ENCODE measurements around the gene BMP5.

BMP5 gene

GRCh38 chr6:55811074-55811473 lies 64.3 kb downstream of the BMP5 start:
- H3K27me3 ChIP-seq, result no peaks in the 10 kb centered on the region
- H3K36me3 ChIP-seq, result no peaks in the 10 kb centered on the region
- H3K4me3 ChIP-seq (ENCODE audit: low read depth, low read length), result no peak overlapping the region
- H3K9me3 ChIP-seq, result no peaks in the 10 kb centered on the region
- no peaks in the 10 kb centered on the region for H3K4me1 ChIP-seq
- TF ChIP-seq, protein P1, sequence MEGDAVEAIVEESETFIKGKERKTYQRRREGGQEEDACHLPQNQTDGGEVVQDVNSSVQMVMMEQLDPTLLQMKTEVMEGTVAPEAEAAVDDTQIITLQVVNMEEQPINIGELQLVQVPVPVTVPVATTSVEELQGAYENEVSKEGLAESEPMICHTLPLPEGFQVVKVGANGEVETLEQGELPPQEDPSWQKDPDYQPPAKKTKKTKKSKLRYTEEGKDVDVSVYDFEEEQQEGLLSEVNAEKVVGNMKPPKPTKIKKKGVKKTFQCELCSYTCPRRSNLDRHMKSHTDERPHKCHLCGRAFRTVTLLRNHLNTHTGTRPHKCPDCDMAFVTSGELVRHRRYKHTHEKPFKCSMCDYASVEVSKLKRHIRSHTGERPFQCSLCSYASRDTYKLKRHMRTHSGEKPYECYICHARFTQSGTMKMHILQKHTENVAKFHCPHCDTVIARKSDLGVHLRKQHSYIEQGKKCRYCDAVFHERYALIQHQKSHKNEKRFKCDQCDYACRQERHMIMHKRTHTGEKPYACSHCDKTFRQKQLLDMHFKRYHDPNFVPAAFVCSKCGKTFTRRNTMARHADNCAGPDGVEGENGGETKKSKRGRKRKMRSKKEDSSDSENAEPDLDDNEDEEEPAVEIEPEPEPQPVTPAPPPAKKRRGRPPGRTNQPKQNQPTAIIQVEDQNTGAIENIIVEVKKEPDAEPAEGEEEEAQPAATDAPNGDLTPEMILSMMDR (IDR thresholded peaks at IDR 0.05; ENCODE audit: low read depth, low read length), result no peak
- no peak for DNase-seq

DNA sequence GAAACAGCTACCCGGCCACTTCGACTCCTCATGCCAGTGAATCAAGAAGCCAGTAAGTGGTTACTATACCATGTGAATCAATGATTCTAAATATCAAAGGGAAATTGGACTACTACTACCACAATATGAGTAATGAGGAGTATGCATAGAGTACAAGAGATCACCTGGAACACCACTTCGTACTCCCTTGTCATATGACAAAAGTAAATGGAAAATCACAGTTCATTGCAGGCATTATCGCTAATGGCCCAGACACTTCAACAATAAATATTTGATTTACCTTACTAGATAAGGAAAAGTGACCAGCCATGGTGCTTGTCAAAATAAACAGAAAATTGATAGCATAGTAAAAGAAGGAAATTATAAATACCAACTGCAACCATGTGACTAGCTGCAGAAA lies 73.1 kb downstream of the BMP5 start:
- TF ChIP-seq, protein P1 (IDR thresholded peaks at IDR 0.05; ENCODE audit: low read depth, low read length), result no peak
- no peak for DNase-seq
- Histone ChIP-seq H3K4me3 (ENCODE audit: low read depth, low read length) (no peak overlapping the region), H3K36me3 (no peaks in the 10 kb centered on the region), H3K9me3 (no peaks in the 10 kb centered on the region), H3K27me3 (no peaks in the 10 kb centered on the region), H3K4me1 (no peaks in the 10 kb centered on the region)

DNA sequence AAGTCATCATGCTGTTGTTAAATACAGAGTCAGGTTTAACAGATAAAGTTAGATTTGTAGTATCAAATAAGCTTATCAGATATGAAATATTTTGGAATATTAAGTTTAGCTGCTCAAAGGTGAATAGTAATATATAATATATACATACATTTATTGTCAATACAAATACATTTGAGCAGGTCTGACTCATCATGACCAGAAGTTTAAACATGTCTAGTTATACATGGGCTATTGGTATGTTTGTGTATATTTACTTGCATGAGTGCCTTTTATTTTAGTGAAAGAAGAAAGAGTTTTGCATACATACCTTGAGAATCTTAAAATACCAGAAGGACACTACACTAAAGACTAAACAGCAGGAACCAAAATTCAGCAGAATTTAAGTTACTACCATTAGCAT lies 76.8 kb downstream of the BMP5 start:
- Histone ChIP-seq H3K27me3 (no peaks in the 10 kb centered on the region), H3K4me1 (no peaks in the 10 kb centered on the region), H3K9me3 (no peaks in the 10 kb centered on the region), H3K4me3 (ENCODE audit: low read depth, low read length) (no peak overlapping the region), H3K36me3 (no peaks in the 10 kb centered on the region)
- DNase-seq, result no peak
- TF ChIP-seq, protein P1 (IDR thresholded peaks at IDR 0.05; ENCODE audit: low read depth, low read length), result no peak

DNA sequence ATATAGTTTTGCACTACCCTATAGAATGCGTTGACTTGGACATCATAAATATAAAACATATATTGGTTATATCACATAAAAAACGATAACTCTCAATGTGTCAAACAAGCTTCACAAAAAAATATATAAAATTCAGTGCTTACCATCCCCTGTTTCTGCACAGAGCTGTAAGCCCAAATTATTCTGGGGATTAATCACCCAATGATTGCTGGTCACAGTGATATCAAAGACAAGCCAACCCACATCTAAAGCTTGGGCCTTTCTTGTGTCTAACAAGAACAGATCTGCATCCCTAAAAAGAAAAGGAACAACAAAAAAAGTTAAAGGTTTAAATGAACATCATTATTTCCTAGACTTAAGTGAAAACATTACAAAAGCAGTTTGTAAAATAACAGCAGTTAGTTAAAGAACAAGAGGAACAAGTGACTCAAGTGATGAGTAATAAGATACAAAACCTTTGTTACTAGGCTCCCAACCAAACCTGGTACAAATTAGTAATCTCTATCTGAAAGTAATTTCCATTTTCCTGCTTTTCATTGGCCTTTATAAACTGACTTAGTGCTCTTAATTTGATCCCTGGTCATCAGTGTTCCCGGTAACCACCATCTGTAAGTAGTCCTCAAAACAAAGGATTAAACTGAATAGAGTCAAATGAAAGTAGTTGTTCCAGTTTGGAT lies 81.1 kb downstream of the BMP5 start:
- Histone ChIP-seq H3K4me3 (ENCODE audit: low read depth, low read length) (no peak overlapping the region), H3K27me3 (no peaks in the 10 kb centered on the region), H3K9me3 (no peaks in the 10 kb centered on the region), H3K4me1 (no peaks in the 10 kb centered on the region), H3K36me3 (no peaks in the 10 kb centered on the region)
- DNase-seq, result no peak
- TF ChIP-seq, protein P1 (IDR thresholded peaks at IDR 0.05; ENCODE audit: low read depth, low read length), result no peak

DNA sequence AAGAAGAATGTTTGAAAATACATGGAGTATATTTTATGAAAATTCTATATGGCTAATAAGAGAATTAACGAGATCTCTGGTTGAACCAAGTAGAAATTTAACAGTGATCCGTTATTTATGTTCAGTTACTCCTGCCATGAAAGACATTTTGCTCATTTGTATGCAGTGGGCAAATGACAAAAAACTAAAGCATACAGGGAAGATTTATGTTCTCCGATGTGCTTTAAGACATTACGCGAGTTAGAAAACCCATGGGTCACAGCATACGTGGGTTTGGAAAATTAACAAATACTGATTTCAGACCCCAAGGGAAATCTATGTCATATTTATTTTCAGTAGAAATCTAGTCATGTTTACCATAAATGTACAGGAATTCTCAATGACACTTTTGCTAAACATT lies 90.1 kb downstream of the BMP5 start:
- no peaks in the 10 kb centered on the region for H3K4me1 ChIP-seq
- TF ChIP-seq, protein P1 (IDR thresholded peaks at IDR 0.05; ENCODE audit: low read depth, low read length), result no peak

GRCh38 chr6:55782275-55782674 lies 93.1 kb downstream of the BMP5 start:
- no peaks in the 10 kb centered on the region for H3K9me3 ChIP-seq
- no peak for DNase-seq
- no peak overlapping the region for H3K4me3 ChIP-seq (ENCODE audit: low read depth, low read length)

More for the DNA sequence above, 90.1 kb downstream of the BMP5 start:
- Histone ChIP-seq H3K36me3 (no peaks in the 10 kb centered on the region), H3K27me3 (no peaks in the 10 kb centered on the region), H3K9me3 (no peaks in the 10 kb centered on the region), H3K4me3 (ENCODE audit: low read depth, low read length) (no peak overlapping the region)
- DNase-seq, result no peak

More at GRCh38 chr6:55782275-55782674, 93.1 kb downstream of the BMP5 start:
- Histone ChIP-seq H3K36me3 (no peaks in the 10 kb centered on the region), H3K4me1 (no peaks in the 10 kb centered on the region), H3K27me3 (no peaks in the 10 kb centered on the region)
- TF ChIP-seq, protein P1 (IDR thresholded peaks at IDR 0.05; ENCODE audit: low read depth, low read length), result no peak

Data from BE2C (cell line).